B cell (primary cell): ENCODE measurements around the gene PDZRN3. TPM values are rescaled to one million over a fixed set of nuclear protein-coding genes. Genes with fewer than 3 reads are reported as not detected.

ENCODE experiments used
- ATAC-seq: fragments of 200-7000 bp; cut with Tn5 transposase; one replicate; pipeline ENCODE4 v1.10.0; 2021; ENCODE audit warnings: low read depth, mild to moderate bottlenecking, moderate number of reproducible peaks, moderate library complexity
- CTCF ChIA-PET: fragments of 350-600 bp; sonication (Branson Sonifier 250); formaldehyde crosslinking; loops from one replicate; lab custom pipeline; 2021; ENCODE audit warnings: antibody characterized with exemption, inconsistent platforms; lab: Charles Lee
- POLR2A ChIA-PET: fragments of 350-600 bp; sonication (Branson Sonifier 250); formaldehyde crosslinking; loops from one replicate; lab custom pipeline; 2021; ENCODE audit warnings: antibody characterized with exemption; lab: Charles Lee
- DNase-seq: peaks from one replicate; pipeline ENCODE4 v3.0.0; 2013
- H2AFZ ChIP-seq: 2 replicates; pipeline ENCODE4 v1.6.1; 2012; ENCODE audit warnings: mild to moderate bottlenecking, low read depth, low read length; ENCODE audit not compliant: insufficient read depth, poor library complexity, severe bottlenecking
- H3K27ac ChIP-seq, 2 donors: 1 replicate in 1 of 2; 2 replicates in 1 of 2; pipeline ENCODE4 v1.5.1; 2012 to 2013; ENCODE audit warnings: low read length in 2 of 2, mild to moderate bottlenecking in 2 of 2, moderate library complexity in 1 of 2
- H3K27me3 ChIP-seq, 4 experiments: fragments of 200-600 bp in 1 of 4; sonication (generic) in 1 of 4; replicated peaks in 1 of 4; 1 replicate in 2 of 4; 2 replicates in 2 of 4; pipeline versions ENCODE4 v1.6.1 to v1.7.0; 2013 to 2016; ENCODE audit warnings: low read length in 3 of 4, mild to moderate bottlenecking in 2 of 4, mixed read lengths in 1 of 4, moderate library complexity in 1 of 4; ENCODE audit not compliant: insufficient read depth in 4 of 4, control insufficient read depth in 3 of 4; ENCODE audit errors: control extremely low read depth in 1 of 4
- H3K36me3 ChIP-seq, 2 experiments: replicated peaks in 1 of 2; 1 replicate in 1 of 2; 2 replicates in 1 of 2; pipeline versions ENCODE4 v1.6.1 to v1.7.1; 2013; ENCODE audit warnings: low read length in 1 of 2; ENCODE audit not compliant: insufficient read depth in 2 of 2, control insufficient read depth in 1 of 2; ENCODE audit errors: control extremely low read depth in 1 of 2, extremely low read depth in 1 of 2
- H3K4me1 ChIP-seq, 2 donors: fragments of 200-600 bp in 1 of 2; sonication (generic) in 1 of 2; 1 replicate in 1 of 2; 2 replicates in 1 of 2; pipeline versions ENCODE4 v1.5.1 to v1.6.1; 2013 to 2017; ENCODE audit warnings: low read length in 2 of 2; ENCODE audit not compliant: control insufficient read depth in 2 of 2, insufficient read depth in 2 of 2
- H3K4me2 ChIP-seq: replicated peaks from 2 replicates; pipeline ENCODE3; 2012; ENCODE audit warnings: mild to moderate bottlenecking, low read depth, low read length; ENCODE audit not compliant: poor library complexity, severe bottlenecking
- H3K4me3 ChIP-seq, 5 experiments: fragments of 200-600 bp in 1 of 5; sonication (generic) in 1 of 5; 1 replicate in 3 of 5; 2 replicates in 2 of 5; pipeline versions ENCODE4 v1.5.1 to v1.7.0; 2011 to 2016; ENCODE audit warnings: low read length in 4 of 5, mild to moderate bottlenecking in 4 of 5, low read depth in 2 of 5, control low read depth in 1 of 5, moderate library complexity in 1 of 5; ENCODE audit not compliant: insufficient read depth in 1 of 5; ENCODE audit errors: control extremely low read depth in 1 of 5, extremely low read depth in 1 of 5
- H3K79me2 ChIP-seq: fragments of 200-600 bp; sonication (generic); one replicate; pipeline ENCODE4 v1.6.0; 2016; ENCODE audit warnings: low read length; ENCODE audit not compliant: control insufficient read depth, insufficient read depth
- H3K9ac ChIP-seq: fragments of 200-600 bp; sonication (generic); 2 replicates; pipeline ENCODE4 v1.6.1; 2017; ENCODE audit warnings: mild to moderate bottlenecking, low read length, moderate library complexity
- H3K9me3 ChIP-seq, 3 donors: one replicate each; pipeline versions ENCODE4 v1.6.1 to v1.7.1; 2013; ENCODE audit warnings: low read length in 2 of 3; ENCODE audit not compliant: control insufficient read depth in 2 of 3, insufficient read depth in 1 of 3; ENCODE audit errors: control extremely low read depth in 1 of 3
- H4K20me1 ChIP-seq: 2 replicates; pipeline ENCODE4 v1.6.0; 2012; ENCODE audit warnings: mild to moderate bottlenecking, low read length; ENCODE audit not compliant: insufficient read depth, control insufficient read depth, poor library complexity, severe bottlenecking
- H3K27ac Mint-ChIP-seq: one replicate; pipeline ENCODE4 v1.8.0; 2021; ENCODE audit warnings: mixed read lengths
- H3K27me3 Mint-ChIP-seq: one replicate; pipeline ENCODE4 v1.8.0; 2021; ENCODE audit warnings: mixed read lengths
- H3K4me1 Mint-ChIP-seq: one replicate; pipeline ENCODE4 v1.8.0; 2021; ENCODE audit warnings: mixed read lengths
- H3K4me3 Mint-ChIP-seq: one replicate; pipeline ENCODE4 v1.8.0; 2021; ENCODE audit warnings: mixed read lengths
- H3K9me3 Mint-ChIP-seq: one replicate; pipeline ENCODE4 v1.8.0; 2022; ENCODE audit warnings: mixed read lengths; ENCODE audit not compliant: insufficient read depth
- EZH2 ChIP-seq: IDR thresholded peaks from 2 replicates; pipeline ENCODE4 v1.6.1; 2012; ENCODE audit warnings: borderline replicate concordance, low read depth, mild to moderate bottlenecking, moderate library complexity, low read length; ENCODE audit not compliant: insufficient read depth, poor library complexity, severe bottlenecking
- WGBS: methylation state at CpG from one replicate; pipeline ENCODE4 v1.1.5; 2013; ENCODE audit warnings: missing lambda C conversion rate; ENCODE audit not compliant: insufficient coverage; 5-methylcytosine and 5-hydroxymethylcytosine counted together
- intact Hi-C: fragments of 100-400 bp; cut with micrococcal nuclease; formaldehyde crosslinking; loops from one replicate; pipeline ENCODE4 v1.10.0; 2022
- polyA plus RNA-seq: library from polyadenylated mRNA; depleted of rRNA; stranded (reverse); fragments of >200 nt; gene quantifications from 2 replicates; pipeline ENCODE4 v1.2.3, GENCODE V29; 2012
- total RNA-seq, 2 donors: library from RNA; stranded (reverse); fragments of 120-200 nt in 1 of 2; gene quantifications; 1 replicate in 1 of 2; 2 replicates in 1 of 2; pipeline versions ENCODE4 v1.2.3 to v1.2.4, GENCODE V29; 2013 to 2022
- TF ChIP-seq, protein P1 (sequence below): fragments of 200-600 bp; IDR thresholded peaks from one replicate; pipeline ENCODE4 v1.8.0; 2022; ENCODE audit warnings: antibody characterized with exemption, mild to moderate bottlenecking

PDZRN3 gene
- total and polyA plus RNA-seq, 2 donors (not counting 1 experiment from before 2014, with no cell fraction given) = not detected

GRCh38 chr3:73433687-73434086, 191.1 kb downstream of the PDZRN3 start:
- H3K27me3 ChIP-seq = no peaks in the 10 kb centered on the region
- H3K27ac ChIP-seq = no peak overlapping the region
- H3K4me1 ChIP-seq = no peaks in the 10 kb centered on the region
- Mint-ChIP-seq H3K9me3 (no peaks in the 10 kb centered on the region), H3K27ac (no peak overlapping the region), H3K4me3 (no peak overlapping the region), H3K4me1 (no peaks in the 10 kb centered on the region), H3K27me3 (peaks cover 10% of the 10 kb centered on the region)
- DNase-seq (no peak), ATAC-seq (no peak)
- H4K20me1 ChIP-seq = no peaks in the 10 kb centered on the region
- POLR2A ChIA-PET = no interaction called here
- CTCF ChIA-PET = no interaction called here
- TF ChIP-seq, protein P1, sequence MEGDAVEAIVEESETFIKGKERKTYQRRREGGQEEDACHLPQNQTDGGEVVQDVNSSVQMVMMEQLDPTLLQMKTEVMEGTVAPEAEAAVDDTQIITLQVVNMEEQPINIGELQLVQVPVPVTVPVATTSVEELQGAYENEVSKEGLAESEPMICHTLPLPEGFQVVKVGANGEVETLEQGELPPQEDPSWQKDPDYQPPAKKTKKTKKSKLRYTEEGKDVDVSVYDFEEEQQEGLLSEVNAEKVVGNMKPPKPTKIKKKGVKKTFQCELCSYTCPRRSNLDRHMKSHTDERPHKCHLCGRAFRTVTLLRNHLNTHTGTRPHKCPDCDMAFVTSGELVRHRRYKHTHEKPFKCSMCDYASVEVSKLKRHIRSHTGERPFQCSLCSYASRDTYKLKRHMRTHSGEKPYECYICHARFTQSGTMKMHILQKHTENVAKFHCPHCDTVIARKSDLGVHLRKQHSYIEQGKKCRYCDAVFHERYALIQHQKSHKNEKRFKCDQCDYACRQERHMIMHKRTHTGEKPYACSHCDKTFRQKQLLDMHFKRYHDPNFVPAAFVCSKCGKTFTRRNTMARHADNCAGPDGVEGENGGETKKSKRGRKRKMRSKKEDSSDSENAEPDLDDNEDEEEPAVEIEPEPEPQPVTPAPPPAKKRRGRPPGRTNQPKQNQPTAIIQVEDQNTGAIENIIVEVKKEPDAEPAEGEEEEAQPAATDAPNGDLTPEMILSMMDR = no peak
- TF ChIP-seq EZH2 = no peak
- no peaks in the 10 kb centered on the region for H3K79me2 ChIP-seq
- H3K36me3 ChIP-seq = no peaks in the 10 kb centered on the region
- no peak overlapping the region for H3K9ac ChIP-seq
- no peaks in the 10 kb centered on the region for H3K9me3 ChIP-seq
- no peak overlapping the region for H3K4me2 ChIP-seq
- intact Hi-C loops = no loop called here
- 76% methylated on average over 14 of the region's 14 CpGs for WGBS
- H3K4me3 ChIP-seq = no peak overlapping the region
- H2AFZ ChIP-seq = no peak overlapping the region

- Mint-ChIP-seq H3K27me3 (peaks cover 10% of the 10 kb centered on the region), H3K4me1 (no peaks in the 10 kb centered on the region), H3K9me3 (no peaks in the 10 kb centered on the region), H3K27ac (no peak overlapping the region), H3K4me3 (no peak overlapping the region)
- ChIA-PET POLR2A (no interaction called here), CTCF (no interaction called here)
- intact Hi-C loops = no loop called here
- H3K4me2 ChIP-seq = no peak overlapping the region
- DNase-seq (no peak), ATAC-seq (no peak)
- no peaks in the 10 kb centered on the region for H3K79me2 ChIP-seq
- WGBS = no CpG with 5 or more reads among the region's 2 CpGs
- H3K9me3 ChIP-seq = no peaks in the 10 kb centered on the region
- H3K27me3 ChIP-seq = no peaks in the 10 kb centered on the region
- H4K20me1 ChIP-seq = no peaks in the 10 kb centered on the region
- H3K4me3 ChIP-seq = no peak overlapping the region
- no peaks in the 10 kb centered on the region for H3K36me3 ChIP-seq
- no peak overlapping the region for H3K27ac ChIP-seq
- H2AFZ ChIP-seq = no peak overlapping the region
- TF ChIP-seq, protein P1 = no peak
- TF ChIP-seq EZH2 = no peak
- H3K4me1 ChIP-seq = no peaks in the 10 kb centered on the region
- no peak overlapping the region for H3K9ac ChIP-seq
Observed at GRCh38 chr3:73433079-73433478, 191.7 kb downstream of the PDZRN3 start.
